Caco-2 (cell line): Measurements from ENCODE around the gene MCUB. TPM values are rescaled to one million over a fixed set of nuclear protein-coding genes. Genes with fewer than 3 reads are reported as not detected.
A peak's percentile ranks its signal among the peaks of the same experiment; 100 is the strongest.

ENCODE experiments used
- BruUV-seq: library from RNA; stranded (reverse); fragments of 400-500 nt; replicated peaks from 2 replicates; lab custom pipeline; 2021; lab: Mats Ljungman, UMichigan
- CTCF ChIA-PET: fragments of 300-600 bp; sonication (Branson Sonifier 250); formaldehyde crosslinking; loops from one replicate; lab custom pipeline; 2022; ENCODE audit warnings: antibody characterized with exemption; lab: Charles Lee
- POLR2A ChIA-PET: fragments of 300-600 bp; sonication (Branson Sonifier 250); formaldehyde crosslinking; loops from one replicate; lab custom pipeline; 2022; ENCODE audit warnings: antibody characterized with exemption; lab: Charles Lee
- DNase-seq, 2 experiments: peaks; one replicate each; pipeline versions ENCODE4 v3.0.0 to v3.0.0-alpha.2; 2020 to 2022
- H3K27me3 ChIP-seq: replicated peaks from 2 replicates; pipeline ENCODE4 v1.6.0; 2011; ENCODE audit warnings: low read length; ENCODE audit not compliant: control insufficient read depth, insufficient read depth
- H3K36me3 ChIP-seq: 2 replicates; pipeline ENCODE4 v1.5.1; 2011; ENCODE audit warnings: low read length; ENCODE audit not compliant: control insufficient read depth, insufficient read depth
- H3K4me1 ChIP-seq: fragments of 250-450 bp; sonication (Bioruptor Pico); 2 replicates; pipeline ENCODE4 v1.5.1; 2020; ENCODE audit warnings: mild to moderate bottlenecking
- H3K4me3 ChIP-seq: 2 replicates; pipeline ENCODE4 v1.5.1; 2011; ENCODE audit warnings: low read depth, mild to moderate bottlenecking, control low read depth, low read length
- H3K9me3 ChIP-seq: fragments of 250-450 bp; sonication (Bioruptor Pico); 2 replicates; pipeline ENCODE4 v1.5.1; 2020; ENCODE audit warnings: mild to moderate bottlenecking, moderate library complexity
- H3K27ac Mint-ChIP-seq: one replicate; pipeline ENCODE4 v1.8.0; 2022; ENCODE audit warnings: mixed read lengths; ENCODE audit not compliant: unreplicated experiment
- H3K27me3 Mint-ChIP-seq: one replicate; pipeline ENCODE4 v1.8.0; 2022; ENCODE audit warnings: mixed read lengths; ENCODE audit not compliant: insufficient read depth, unreplicated experiment
- H3K36me3 Mint-ChIP-seq: one replicate; pipeline ENCODE4 v1.8.0; 2022; ENCODE audit warnings: mild to moderate bottlenecking, mixed read lengths; ENCODE audit not compliant: insufficient read depth, unreplicated experiment
- H3K4me1 Mint-ChIP-seq: one replicate; pipeline ENCODE4 v1.8.0; 2022; ENCODE audit warnings: low read depth, mixed read lengths; ENCODE audit not compliant: unreplicated experiment
- H3K4me3 Mint-ChIP-seq: one replicate; pipeline ENCODE4 v1.8.0; 2022; ENCODE audit warnings: mild to moderate bottlenecking, moderate library complexity, mixed read lengths; ENCODE audit not compliant: unreplicated experiment
- H3K9me3 Mint-ChIP-seq: one replicate; pipeline ENCODE4 v1.8.0; 2022; ENCODE audit warnings: mixed read lengths; ENCODE audit not compliant: unreplicated experiment
- CTCF ChIP-seq, 2 experiments: fragments of 200-600 bp in 1 of 2; IDR thresholded peaks; 1 replicate in 1 of 2; 2 replicates in 1 of 2; pipeline versions ENCODE4 v1.5.1 to v1.8.0; 2011 to 2022; ENCODE audit warnings: antibody characterized with exemption in 1 of 2, control low read depth in 1 of 2, inconsistent platforms in 1 of 2, low read depth in 1 of 2, low read length in 1 of 2, mild to moderate bottlenecking in 1 of 2, moderate library complexity in 1 of 2; ENCODE audit not compliant: insufficient read depth in 1 of 2, severe bottlenecking in 1 of 2, unreplicated experiment in 1 of 2
- intact Hi-C: fragments of 100-400 bp; cut with micrococcal nuclease; formaldehyde crosslinking; loops from one replicate; pipeline ENCODE4 v1.10.0; 2022; ENCODE audit not compliant: unreplicated experiment
- total RNA-seq: library from RNA; stranded (reverse); gene quantifications from 2 replicates; pipeline ENCODE4 v1.2.3, GENCODE V29; 2022

The MCUB gene
- total RNA-seq, 1 experiment from 2014 or later = 3.6 TPM

GRCh38 chr4:109699553-109700225, 139.6 kb downstream of the MCUB start:
- Mint-ChIP-seq H3K4me3 (no peak overlapping the region), H3K4me1 (peaks cover 22% of the 10 kb centered on the region), H3K9me3 (no peaks in the 10 kb centered on the region), H3K27ac (no peak overlapping the region), H3K27me3 (no peaks in the 10 kb centered on the region), H3K36me3 (peaks cover 36% of the 10 kb centered on the region)
- no peaks in the 10 kb centered on the region for H3K27me3 ChIP-seq
- ChIA-PET CTCF (interaction anchor here (0.6 kb wide), 1 partner anchor 11 kb away, joined by 4 read pairs; no protein-coding TSS in a partner anchor), POLR2A (no interaction called here)
- H3K36me3 ChIP-seq = peaks cover 1% of the 10 kb centered on the region; the same call in 1 of the 2 replicates
- no peak overlapping the region for H3K4me3 ChIP-seq
- intact Hi-C loops = loop anchor here (5.0 kb wide), 2 partner anchors 118 to 267 kb away; partner anchors contain the start of genes GAR1 and SEC24B
- BruUV-seq = no TSS peak
- TF ChIP-seq CTCF (IDR thresholded peaks at IDR 0.05; ENCODE audit: insufficient read depth in 1 of 2, low read depth in 1 of 2, low read length in 1 of 2, severe bottlenecking in 1 of 2, unreplicated experiment in 1 of 2) = no peak
- peaks cover 22% of the 10 kb centered on the region for H3K4me1 ChIP-seq
- no peak for DNase-seq
- H3K9me3 ChIP-seq = no peaks in the 10 kb centered on the region

- Mint-ChIP-seq H3K27ac (peak overlapping the region; percentile 90), H3K27me3 (no peaks in the 10 kb centered on the region), H3K36me3 (peaks cover 30% of the 10 kb centered on the region), H3K9me3 (no peaks in the 10 kb centered on the region), H3K4me3 (peak overlapping the region; percentile 83), H3K4me1 (peaks cover 22% of the 10 kb centered on the region)
- POLR2A ChIA-PET = interaction anchor here (1.0 kb wide), 1 partner anchor 27 kb away, joined by 4 read pairs; no protein-coding TSS in a partner anchor
- TSS peak; percentile 21 for BruUV-seq
- Histone ChIP-seq H3K36me3 (peaks cover 1% of the 10 kb centered on the region; the same call in 1 of the 2 replicates), H3K4me1 (peaks cover 22% of the 10 kb centered on the region), H3K9me3 (no peaks in the 10 kb centered on the region), H3K4me3 (peak overlapping the region; percentile 91), H3K27me3 (no peaks in the 10 kb centered on the region)
- TF ChIP-seq CTCF (IDR thresholded peaks at IDR 0.05; ENCODE audit: insufficient read depth in 1 of 2, low read depth in 1 of 2, low read length in 1 of 2, severe bottlenecking in 1 of 2, unreplicated experiment in 1 of 2) = no peak
- intact Hi-C loops = loop anchor here (1.0 to 5.0 kb wide), 4 partner anchors 116 to 271 kb away; partner anchors contain the start of genes GAR1 and SEC24B
- peak; percentile 34 to 40 for DNase-seq
- CTCF ChIA-PET = interaction anchor here (0.9 to 1.7 kb wide), 3 partner anchors 10 to 103 kb away, joined by 3 to 5 read pairs (median 3); no protein-coding TSS in a partner anchor
These were observed 141.7 kb downstream of the MCUB start for GRCh38 chr4:109701566-109702410.
